Dedifferentiated amniotic fluid mesenchymal stem cell (primary cell): Measurements from ENCODE around the gene SLC22A17.

Experiments used
- DNase-seq: peaks from one replicate; pipeline ENCODE4 v3.0.0-alpha.2; 2016; ENCODE audit errors: extremely low spot score

SLC22A17 gene

DNA sequence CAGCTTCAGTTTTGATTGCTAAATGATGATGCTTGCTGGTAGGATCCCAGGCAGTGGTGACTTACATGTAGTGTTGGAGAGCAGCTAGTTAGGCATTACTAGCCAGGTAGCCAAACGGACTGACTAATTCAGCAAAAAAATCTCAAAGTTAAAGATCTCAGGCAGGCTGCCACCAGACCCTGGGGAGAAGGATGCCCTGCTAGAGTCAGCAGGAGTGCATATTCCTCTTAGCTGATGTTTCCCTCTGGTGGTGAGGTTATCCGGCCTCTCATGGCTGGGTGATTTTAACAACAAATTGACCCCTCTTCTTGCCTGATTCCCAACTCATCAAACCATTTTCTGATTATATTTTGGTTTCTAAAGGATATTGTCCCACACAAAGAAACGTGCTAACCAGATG is 9.5 kb upstream of the SLC22A17 start:
- no peak for DNase-seq

DNA sequence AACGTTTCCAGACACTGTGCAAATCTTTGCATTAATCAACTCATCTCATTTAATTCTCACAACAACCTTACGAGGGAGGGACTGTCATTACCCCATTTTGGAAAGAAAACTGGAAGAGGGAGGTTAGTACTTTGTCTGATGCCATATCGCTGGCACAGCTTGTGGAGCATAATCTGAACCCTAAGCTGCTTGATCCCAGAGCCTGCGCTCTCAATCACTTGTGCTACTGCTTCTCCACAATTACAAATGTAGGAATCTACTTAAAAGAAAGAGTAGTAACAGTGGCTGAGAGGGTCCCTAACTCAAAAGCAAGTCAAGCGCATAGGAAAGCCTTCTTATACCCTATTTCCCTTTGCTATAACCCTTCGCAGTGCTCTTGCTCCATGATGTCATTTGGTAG is 9.1 kb upstream of the SLC22A17 start:
- no peak for DNase-seq

DNA sequence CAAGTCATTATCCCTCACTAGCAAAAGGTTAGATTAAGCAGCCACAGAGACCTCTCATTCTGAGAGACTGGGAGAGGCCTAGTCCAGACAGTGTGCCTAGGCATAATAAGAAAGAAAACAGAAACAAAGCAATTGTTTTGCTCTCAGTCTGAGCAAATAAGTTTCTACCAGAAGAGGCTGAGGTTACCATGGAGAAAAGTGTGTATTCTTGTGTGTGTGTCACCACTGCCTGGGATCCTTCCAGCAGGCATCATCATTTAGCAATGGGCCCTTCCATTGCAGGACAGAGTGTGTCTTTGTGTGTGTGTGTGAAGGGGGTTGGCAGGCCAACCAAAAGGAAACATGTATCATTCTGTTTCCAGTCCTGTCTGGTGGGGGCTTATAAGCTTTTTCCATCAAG is 8.6 kb upstream of the SLC22A17 start:
- DNase-seq = peak; percentile 28

DNA sequence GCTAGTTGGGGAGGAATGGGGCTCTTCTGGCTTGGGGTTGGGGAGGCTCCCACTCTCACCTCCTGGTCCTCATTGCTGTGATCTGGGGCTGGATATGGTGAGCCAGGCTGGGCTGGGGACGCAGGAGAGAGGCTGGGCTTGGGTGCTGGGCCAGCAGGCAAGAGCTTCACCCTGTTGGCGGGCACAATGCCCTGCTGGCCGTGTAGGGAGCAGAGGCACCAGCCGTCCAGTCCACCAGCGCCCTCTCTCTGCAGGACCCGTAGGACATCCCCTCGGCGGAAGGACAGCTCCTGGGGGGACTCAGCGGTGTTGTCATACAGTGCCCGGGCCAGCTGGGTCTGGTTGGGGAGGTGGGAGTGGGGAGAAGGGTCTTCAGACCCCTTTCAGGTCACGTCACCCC is 7.8 kb upstream of the SLC22A17 start:
- no peak for DNase-seq

DNA sequence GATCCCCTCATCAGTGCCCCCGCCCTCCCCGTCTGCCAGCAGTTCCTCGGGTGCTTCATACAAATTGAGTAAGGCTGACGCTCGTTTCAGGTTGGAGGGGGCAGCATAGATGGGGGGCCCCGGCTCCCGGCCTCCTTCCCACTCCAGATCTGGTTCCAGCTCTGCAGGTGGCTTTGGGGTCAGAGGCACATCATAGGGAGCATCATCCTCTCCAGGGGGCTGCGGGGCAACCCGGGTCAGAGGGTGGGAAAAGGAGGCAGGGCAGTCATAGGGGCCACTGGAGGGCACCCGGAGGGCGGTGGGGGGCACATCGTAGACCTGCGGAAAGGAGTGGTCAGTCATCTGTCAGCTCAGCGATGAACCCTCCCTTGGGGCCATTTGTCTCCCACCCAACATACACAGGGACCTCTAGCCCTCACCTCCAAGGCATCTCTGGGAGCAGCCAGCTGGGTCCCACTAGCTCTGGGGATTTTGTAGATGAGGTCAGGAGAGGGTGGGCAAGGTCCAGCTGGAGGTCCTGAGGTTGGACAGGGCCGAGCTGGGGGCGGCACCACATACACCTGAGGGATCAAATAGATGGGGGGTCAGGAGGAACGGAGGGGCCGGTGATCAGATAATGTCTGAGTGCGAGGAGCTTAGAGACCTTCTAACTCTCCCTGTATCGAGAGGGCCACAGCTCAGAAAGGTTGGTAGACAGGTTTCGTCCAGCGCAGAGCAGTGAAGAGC is 7.2 kb upstream of the SLC22A17 start:
- no peak for DNase-seq

GRCh38 chr14:23359167-23359626 is 6.5 kb upstream of the SLC22A17 start:
- no peak for DNase-seq

DNA sequence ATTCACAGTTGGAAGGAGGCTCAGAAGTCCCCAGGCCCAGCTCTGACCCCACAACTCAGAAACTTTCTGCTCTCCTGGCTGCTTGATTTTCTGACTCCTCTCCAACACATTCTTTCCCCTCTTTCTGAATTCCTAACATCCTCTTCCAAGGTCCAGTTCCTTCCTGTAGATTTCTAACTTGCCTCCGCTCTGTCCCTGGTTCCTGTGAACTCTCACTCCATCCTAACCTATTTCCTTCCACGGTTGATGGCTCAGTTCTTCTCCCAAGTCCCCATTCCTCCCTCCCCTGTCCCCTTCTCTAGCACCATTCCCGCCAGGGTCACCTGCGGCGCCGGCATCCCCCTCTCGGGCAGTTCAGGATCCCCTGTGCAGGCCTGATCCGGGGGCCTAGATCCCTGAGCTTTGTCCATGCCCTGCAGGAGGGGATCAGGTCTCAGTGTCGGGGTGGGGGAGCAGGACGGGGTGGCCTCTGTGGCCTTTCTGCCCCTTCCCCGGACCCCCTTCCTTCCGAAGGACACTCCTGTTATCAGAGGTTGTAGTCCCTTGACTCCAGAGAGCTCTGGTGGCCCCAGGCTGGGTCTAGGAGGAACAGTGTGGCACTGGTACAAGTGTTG is 6.0 kb upstream of the SLC22A17 start:
- DNase-seq = no peak

- no peak for DNase-seq
These were observed 5.4 kb upstream of the SLC22A17 start for GRCh38 chr14:23358042-23358441.

GRCh38 chr14:23357261-23357660 is 4.6 kb upstream of the SLC22A17 start:
- DNase-seq = no peak

DNA sequence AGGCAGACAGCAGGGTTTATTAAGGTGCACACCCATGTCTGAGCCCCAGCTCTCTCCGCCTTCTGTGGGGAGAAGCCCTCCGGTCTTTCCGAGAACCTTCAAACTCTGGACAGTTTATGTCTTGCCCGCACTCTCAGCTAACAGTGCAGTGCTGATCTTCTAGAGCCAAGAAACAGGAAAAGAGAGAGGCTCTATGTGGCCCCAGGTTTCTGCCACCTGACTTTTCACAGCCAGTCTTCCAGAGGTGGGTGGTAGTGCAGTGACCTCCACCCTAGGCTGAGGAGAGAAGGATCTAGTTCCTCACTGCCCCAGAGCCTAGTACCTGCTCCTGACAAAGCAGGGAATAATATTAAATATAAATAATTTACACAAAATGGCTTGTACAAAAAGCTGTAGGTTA is 4.0 kb upstream of the SLC22A17 start:
- DNase-seq = no peak

DNA sequence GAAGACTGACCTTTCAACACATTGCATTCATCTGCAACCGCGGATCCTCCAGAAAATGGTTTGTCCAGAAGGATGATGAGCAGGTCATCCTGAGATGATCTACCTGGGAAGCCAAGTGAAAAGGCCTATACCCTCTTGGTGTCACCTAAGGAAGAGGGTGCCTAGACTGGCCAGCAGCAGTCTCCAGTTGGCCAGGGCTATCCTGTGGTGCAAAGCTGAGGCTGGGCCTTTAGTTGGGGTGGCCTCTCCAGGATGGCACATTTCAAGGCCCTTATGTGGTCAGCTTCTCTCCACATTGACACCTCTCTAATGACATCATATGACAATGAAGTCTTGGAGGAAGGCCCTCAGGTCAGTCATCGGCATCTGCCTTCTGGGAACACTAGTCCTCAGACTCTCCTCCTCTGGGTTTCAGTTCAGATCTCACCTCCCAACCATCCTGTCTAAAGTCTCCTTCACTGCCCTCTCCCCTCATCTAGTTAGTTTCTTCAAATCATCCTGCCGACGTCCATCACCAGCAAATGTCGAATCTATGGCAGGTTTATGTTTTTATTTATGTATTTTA is 3.3 kb upstream of the SLC22A17 start:
- DNase-seq = no peak

DNA sequence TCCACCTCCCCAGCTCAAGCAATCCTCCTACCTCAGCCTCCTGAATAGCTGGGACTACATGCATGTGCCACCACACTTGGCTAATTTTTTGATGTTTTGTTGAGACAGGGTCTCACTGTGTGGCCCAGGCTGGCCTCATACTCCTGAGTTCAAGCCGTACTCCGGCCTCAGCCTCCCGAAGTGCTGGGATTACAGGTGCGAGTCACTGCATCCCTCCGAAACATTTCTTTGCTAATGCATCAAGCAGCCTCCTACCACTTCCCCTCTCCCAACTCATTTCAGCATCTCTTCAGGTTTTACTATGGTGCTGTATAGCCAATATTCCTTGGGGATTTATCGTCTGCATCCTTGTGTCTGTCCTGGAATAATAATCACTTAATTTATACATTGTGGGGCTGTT is 2.3 kb upstream of the SLC22A17 start:
- no peak for DNase-seq

GRCh38 chr14:23353433-23353780 is 720 bp upstream of the SLC22A17 start:
- no peak for DNase-seq

DNA sequence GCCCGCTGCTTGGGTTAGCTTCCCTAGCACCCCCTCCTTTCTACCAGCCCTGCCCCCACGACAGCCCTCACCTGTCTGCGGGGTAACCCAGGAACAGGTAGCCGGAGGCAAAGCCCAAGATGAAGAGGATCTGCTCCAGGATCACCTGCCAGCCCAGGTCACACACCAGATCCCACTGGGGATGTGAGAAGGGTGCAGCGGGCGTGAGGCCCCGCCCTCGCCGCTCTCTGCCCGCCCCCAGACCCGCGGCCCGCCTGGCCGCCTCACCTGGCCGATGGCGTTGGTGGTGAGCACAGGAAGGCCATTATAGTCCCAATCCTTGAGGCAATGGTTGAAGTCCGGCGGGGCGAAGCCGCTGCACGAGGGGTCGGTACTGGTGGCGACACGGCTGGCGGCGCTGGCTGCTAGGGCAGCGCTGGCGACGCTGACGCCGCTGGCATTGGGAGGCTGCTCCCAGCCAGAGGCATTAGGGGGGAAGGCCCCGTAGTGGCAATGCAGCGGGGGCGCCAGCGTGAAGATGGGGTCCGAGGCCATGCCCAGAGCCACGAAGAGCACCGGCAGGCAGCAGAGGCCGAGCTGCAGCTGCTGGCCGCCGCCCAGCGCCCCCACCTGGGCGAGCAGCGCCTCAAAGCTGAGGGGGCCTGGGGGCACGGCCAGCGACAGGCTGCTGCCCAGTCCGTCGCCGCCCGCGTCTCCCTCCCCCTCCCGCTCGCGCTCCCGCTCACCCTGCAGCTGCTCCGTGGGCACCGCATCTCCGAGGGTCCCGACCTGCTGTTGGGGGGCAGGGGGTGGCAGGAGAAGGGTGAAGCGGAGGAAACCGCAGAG is 794 bp downstream of the SLC22A17 start:
- DNase-seq = no peak

GRCh38 chr14:23349156-23349845 is 3.4 kb downstream of the SLC22A17 start:
- DNase-seq = no peak

GRCh38 chr14:23348297-23348655 is 4.4 kb downstream of the SLC22A17 start:
- no peak for DNase-seq

GRCh38 chr14:23347406-23348296 is 5.0 kb downstream of the SLC22A17 start:
- DNase-seq = no peak

- DNase-seq = no peak
These were observed 5.8 kb downstream of the SLC22A17 start for GRCh38 chr14:23346693-23347405.

DNA sequence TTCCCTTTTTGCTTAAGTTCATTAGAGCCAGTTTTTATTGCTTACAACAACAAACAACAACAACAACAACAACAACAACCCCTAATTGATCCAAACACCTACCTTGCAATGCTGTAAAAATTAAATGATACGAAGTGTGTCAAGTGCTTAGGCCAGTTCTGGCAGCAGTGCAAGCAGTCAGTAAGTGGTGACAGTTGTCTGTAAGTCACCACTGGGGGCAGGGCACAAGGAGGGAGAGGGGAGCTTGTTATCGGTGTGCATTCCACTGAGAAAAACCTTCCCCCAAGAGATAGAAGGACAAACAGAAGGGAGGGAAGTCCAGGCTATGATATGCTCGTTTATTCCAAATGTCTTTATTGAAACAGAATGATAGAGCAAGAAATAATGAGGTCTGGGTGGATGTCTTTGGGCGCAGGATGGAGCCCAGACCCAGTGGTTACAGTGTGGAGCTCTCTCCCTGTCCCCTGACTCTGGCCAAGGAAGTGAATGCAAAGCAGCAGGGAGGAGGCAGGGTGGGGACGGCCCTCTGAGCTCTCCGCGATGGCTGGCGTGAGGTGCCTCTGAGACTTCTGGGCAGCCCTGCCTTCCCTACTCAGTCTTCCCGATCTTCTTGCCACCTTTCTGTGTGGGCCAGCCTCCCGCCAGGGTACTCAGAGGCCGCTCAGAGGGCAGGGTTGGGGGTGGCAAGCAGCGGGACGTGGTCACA is 6.5 kb downstream of the SLC22A17 start:
- DNase-seq = no peak

GRCh38 chr14:23344481-23344880 is 8.2 kb downstream of the SLC22A17 start:
- DNase-seq = no peak
